ENCODE measurements around the gene LSM2.

Gene LSM2

DNA sequence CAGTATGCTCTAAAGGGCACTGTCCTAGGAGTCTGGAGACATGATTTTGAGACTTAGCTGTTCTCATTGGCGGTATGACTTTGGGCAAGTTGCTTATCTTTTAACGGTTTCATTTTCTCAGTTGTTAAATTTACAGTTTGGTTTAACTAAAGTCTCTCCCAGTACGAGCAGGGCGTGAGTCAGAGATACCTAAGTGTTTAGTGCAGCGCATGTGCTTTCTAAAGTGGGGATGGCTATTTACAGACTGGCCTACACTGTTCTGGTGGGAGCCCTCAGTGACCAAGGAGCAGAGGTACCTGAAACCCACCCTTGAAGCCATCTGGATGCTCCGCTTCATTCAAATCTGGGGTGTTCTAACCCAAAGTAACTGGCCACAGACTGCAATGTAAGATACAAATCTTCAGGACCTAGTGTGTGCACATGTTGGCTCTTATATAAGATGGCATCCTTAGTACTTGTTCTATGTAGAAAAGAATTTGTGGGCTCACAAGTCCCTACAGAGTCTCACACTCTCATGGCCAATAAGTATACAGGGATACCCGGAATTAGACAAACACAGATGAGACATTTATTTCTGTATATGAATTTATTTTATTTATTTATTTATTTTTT lies 56.2 kb downstream of the LSM2 start:
- H3K36me3 ChIP-seq (ENCODE audit: control insufficient read depth, insufficient read depth, low read length) = no peaks in the 10 kb centered on the region
- 96 to 98% methylated on average over 6 of the region's 7 CpGs for WGBS, 2 experiments
- no peak overlapping the region for H3K4me3 ChIP-seq (ENCODE audit: insufficient read depth, low read depth, low read length)
- H3K9me3 ChIP-seq (ENCODE audit: control insufficient read depth, low read length) = no peaks in the 10 kb centered on the region
- no peaks in the 10 kb centered on the region for H3K27me3 ChIP-seq (ENCODE audit: control insufficient read depth, insufficient read depth, low read length, poor library complexity, severe bottlenecking)
- no peak overlapping the region for H3K27ac ChIP-seq (ENCODE audit: insufficient read depth, low read depth, low read length, poor library complexity, severe bottlenecking)
- H3K4me1 ChIP-seq (ENCODE audit: control insufficient read depth, insufficient read depth, low read length) = no peaks in the 10 kb centered on the region

GRCh38 chr6:31749301-31750036 lies 57.3 kb downstream of the LSM2 start:
- peaks cover 4% of the 10 kb centered on the region for H3K4me1 ChIP-seq (ENCODE audit: control insufficient read depth, insufficient read depth, low read length)
- no peaks in the 10 kb centered on the region for H3K9me3 ChIP-seq (ENCODE audit: control insufficient read depth, low read length)
- no peak overlapping the region for H3K4me3 ChIP-seq (ENCODE audit: insufficient read depth, low read depth, low read length)
- WGBS, 2 experiments = 96% methylated on average over 8 of the region's 8 CpGs
- H3K27ac ChIP-seq (ENCODE audit: insufficient read depth, low read depth, low read length, poor library complexity, severe bottlenecking) = no peak overlapping the region
- H3K27me3 ChIP-seq (ENCODE audit: control insufficient read depth, insufficient read depth, low read length, poor library complexity, severe bottlenecking) = no peaks in the 10 kb centered on the region
- no peaks in the 10 kb centered on the region for H3K36me3 ChIP-seq (ENCODE audit: control insufficient read depth, insufficient read depth, low read length)

All from ectodermal cell (in vitro differentiated cells).